Activated naive CD8-positive, alpha-beta T cell treated with anti-CD3 and anti-CD28 coated beads, Interleukin-2, amount 50 U/mL, for 16 hours (primary cell): Measurements from ENCODE around the gene SCFD2.

Source experiments
- DNase-seq: peaks from one replicate; pipeline ENCODE4 v3.0.0-alpha.2; 2020; ENCODE audit warnings: low read depth, low spot score

Gene SCFD2

DNA sequence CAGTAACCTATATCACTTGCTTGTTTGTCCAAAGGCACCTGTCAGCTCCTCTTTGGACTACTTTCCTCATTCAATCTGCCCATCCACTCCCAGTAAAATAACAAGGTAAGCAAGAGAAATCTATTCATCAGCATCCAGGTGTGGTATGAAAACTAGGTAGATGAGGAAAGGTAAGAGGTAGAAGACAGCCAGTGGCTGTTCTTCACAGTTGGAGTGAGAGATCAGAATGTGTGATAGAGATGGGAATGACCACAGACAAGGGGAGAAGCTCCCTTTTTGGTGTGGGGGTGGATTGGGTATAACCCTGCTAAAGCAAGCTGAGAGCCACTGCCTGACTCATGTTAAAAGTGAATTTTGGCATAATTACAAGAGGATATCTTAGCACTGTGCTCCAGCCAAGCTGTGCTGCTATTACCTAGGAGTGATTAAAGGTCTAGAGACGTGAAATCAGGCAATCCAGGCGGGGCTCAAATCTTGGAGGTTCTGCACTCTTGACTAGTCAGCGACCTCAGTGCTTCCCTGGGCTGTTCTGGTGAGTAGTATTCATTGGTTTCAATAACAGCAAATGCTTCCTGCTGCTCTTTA is 531.8 kb downstream of the SCFD2 start:
- no peak for DNase-seq

DNA sequence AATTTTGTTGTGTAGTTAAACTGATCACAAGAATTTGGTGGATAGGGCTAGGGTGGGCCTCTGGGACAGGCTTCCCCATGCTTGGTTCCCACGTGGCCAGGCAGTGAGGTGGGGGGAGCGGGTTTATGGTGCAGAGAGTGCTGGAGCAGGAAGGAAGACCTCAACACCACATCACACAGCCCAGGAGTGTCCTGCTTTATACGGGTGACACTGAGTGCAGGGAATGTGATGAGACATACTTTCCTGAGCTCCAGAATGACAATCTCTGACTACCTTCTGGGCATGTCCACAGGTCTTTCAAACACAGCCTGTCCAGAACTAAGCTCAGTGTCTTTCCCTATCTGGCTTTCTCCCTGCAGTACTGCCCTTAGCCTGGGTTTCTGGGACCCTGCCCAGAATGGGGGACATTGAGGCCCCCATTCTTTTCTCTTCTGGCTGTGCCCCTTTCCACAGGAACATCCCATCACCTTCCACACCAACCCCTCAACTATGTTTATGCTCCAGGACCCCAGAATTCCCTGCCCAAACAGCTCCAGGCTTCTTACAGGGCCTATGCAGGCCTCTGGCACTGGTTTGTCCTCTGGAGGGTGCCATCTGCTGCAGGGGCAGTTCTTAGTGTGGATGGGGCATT is 540.3 kb downstream of the SCFD2 start:
- DNase-seq = no peak

DNA sequence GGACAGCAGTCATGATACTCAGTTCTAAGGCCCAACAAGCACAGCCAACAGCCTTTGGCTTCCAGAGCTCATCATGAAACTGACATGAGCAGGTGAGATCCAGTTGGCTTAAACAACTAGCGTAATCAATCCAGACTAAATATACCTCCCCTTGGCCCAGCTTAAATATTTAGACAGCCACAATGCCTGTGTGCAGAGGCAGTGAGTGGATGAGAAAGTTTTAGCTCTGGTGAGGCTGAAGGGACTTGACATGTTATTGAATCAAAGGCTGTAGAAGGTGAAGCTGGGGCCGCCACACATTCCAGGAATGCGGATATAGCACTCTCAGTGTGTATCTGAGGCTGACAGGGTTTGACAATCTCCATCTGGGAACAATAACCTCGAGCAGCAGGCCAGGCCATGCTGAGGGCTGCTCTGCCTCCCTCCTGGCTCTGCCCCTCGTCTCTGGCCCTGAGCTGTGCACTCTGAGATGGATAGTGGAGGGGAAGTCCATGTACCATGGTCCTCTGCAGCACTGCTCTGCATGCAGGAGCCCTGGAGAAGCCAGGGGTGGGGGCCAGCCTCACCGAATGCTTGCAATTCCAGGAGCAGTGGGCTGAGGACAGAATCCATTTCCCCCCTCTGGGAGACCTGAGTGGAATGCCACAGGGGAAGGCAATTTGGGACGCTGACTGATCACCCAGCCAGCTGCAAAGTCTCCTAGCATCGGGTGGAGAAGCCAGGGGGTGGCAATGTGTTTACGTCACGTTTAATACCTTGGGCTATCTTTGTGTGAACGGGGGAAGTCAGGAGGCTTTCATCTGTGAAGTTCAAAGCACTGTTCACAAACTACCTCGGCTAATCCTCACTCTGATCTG is 541.0 kb downstream of the SCFD2 start:
- no peak for DNase-seq

DNA sequence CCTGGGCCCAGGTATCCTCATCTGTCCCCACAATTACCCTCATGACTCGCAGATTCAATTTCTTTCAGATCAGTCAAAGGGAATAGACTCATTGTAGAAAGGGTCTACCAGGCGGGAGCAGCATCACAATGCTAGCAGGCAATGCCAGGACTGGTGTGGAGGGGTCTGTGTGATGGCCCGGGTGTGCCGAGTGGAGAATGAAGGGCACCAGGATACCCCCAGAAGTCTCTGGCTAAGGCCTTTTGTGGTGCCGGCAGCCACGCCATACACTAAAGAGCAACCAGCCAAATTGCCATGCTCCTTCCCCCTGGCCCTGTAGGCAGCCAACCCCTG is 541.6 kb downstream of the SCFD2 start:
- DNase-seq = no peak

DNA sequence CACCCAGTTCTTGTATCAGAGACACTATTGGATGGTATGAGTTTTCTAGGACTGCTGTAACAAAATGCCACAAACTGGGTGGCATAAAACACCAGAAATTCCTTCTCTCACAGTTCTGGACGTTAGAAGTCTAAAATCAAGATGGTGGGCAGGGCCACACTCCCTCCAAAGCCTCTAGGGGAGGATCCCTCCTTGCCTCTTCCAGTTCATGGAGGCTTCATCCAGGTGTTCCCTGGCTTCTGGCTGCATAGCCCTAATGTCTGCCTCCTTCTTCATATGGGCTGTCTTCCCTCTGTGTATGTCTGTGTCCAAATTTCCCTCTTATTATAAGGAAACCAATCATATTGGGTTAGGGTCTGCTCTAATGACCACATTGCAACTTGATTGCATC is 542.2 kb downstream of the SCFD2 start:
- no peak for DNase-seq
